GM15510 (cell line): ENCODE results near the gene ZNF8.

ENCODE experiments used
- POLR2A ChIP-seq: IDR thresholded peaks from 3 replicates; pipeline ENCODE4 v1.6.1; 2011; ENCODE audit warnings: borderline replicate concordance; ENCODE audit not compliant: insufficient read length; ENCODE audit errors: extremely low read depth

Gene ZNF8

DNA sequence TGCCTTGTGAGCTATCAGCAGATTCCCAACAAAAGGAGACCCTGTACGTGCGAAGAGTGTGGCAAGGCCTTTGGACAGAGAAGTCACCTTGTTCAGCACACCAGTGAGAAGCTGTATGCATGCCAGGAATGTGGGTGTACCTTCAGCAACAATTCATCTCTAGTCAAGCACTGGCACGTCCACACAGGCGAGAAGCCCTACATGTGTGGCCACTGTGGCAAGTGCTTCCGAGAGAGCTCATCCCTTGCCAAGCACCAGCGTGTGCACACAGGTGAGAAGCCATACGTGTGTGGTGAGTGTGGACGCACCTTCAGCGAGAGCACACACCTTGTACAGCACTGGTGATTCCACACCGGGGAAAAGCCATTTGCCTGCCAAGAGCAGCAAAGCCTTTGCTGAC is 40.5 kb downstream of the ZNF8 start:
- TF ChIP-seq POLR2A, result no peak

DNA sequence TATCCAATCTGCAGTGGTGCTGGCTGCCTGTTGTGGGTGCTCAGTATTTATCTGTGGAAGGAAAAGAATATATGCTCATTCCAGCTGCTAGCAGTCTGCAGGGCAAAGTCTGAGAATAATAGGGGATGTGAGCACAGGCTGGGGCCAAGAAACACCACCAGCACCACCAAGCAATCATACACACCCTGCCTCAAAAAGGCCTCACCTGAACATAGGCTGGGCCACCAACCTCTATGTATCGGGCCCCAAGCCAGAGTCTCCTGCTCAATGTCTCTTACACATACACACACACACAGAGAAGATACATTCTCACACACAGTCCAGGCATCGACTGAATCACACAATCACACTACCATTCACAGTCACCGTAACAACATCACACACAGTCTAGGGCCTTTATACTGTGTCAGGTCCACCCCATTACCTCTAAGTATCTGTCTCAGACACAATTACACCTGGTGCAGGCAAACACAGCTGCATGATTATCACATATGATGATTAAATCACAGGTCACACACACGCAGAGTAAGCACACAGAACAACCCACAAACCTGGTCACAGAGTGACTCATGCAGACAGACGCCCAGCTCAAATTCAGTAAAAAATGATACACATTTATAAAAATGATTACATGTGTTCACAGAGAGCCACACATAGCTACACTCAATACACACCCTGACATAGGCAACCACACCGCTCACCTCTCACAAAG is 46.7 kb downstream of the ZNF8 start:
- TF ChIP-seq POLR2A, result no peak

DNA sequence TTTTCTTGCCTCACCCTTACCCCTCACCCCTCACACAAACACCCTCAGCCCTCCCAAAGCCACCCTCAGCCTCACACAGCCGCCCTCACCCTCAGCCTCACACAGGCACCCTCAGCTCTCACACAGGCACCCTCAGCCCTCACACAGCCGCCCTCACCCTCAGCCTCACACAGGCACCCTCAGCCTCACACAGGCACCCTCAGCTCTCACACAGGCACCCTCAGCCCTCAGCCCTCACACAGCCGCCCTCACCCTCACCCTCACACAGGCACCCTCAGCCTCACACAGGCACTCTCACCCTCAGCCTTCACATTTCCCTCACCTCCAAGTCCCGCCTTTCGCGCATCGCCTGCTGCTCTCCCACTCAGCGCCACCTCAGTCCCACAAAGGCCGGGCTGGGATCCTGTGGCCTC is 47.8 kb downstream of the ZNF8 start:
- TF ChIP-seq POLR2A, result no peak

DNA sequence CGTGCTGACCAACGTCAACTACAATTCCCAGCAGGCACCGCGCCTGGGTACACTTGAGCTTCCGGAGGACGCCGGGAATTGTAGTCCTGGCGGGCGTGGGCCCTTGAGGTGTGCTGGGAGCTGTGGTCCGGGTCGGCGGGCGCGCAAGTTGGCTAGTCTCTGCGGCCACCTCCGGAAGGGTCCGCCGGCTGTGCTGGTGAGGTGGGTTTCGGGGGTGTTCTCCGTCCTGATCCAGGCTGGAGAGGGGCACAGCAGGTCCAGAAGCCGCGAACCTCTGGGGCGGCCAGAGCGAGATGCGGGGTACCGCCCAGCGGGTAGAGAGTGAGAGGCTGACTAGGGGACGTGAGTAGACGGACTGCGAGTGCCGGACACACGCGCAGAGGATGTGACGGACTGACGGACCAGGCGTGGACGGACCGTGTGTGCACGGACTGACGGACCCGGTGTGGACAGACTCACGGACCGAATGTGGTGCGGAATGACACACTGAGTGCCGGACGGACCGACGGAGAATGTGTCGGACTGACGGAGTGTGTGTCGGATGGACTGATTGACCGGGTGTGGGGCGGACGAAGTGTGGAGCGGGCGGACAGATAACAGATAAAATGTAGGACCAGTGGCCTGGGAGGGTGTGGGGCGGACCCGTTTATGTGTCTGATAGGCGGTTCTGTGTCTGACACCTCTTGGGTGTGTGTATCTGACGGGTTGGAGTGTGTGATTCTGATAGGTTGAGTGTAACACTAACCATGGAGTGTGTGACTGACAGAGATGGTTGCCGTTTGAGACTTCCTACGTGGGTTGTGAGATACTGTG is 48.4 kb downstream of the ZNF8 start, which contains the start of gene ZSCAN22:
Gene ZSCAN22, plus strand, starts transcription at position 81 of the 813 bp plus-strand sequence. CDS start 7,809 bp downstream, outside the sequence.
- peak; percentile 31 for TF ChIP-seq POLR2A

DNA sequence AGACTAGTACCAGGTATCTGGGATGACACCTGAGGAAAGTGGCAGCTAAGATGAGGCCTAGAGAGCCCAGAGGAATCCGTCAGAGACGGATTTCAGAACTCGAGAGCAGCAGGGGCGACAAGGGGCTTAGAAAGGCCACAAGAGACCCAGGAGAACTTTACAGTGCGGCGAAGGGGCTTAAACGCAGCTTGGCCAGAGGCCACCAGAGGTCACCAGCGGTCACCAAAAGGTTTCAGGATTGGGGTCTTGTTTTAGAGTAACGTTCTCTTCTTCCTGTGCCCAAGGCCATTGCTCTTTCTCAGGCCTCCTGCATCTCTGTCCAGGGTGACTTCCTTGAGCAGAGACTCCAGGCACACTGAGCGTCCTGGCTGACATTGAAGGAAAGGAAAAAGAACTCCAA is 50.2 kb downstream of the ZNF8 start:
- no peak for TF ChIP-seq POLR2A

DNA sequence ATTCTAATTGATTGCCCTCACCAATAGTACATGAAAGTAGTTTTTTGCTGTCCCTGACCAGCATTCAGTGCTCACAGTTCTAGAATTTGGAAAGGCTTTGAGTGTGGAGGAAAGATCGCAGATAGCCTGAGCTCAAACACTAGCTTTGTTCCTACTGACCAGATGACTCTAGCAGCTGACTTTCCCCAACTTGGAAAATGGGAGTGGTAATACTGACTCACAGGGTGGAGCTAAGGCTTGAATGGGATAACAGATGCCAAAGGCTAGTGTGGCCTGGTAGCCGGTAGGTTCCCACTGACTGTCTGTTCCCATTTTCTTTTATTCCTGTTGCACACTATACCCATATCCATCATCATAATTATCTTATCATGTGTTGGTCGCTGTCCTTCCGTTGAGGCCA is 51.7 kb downstream of the ZNF8 start:
- TF ChIP-seq POLR2A, result no peak

DNA sequence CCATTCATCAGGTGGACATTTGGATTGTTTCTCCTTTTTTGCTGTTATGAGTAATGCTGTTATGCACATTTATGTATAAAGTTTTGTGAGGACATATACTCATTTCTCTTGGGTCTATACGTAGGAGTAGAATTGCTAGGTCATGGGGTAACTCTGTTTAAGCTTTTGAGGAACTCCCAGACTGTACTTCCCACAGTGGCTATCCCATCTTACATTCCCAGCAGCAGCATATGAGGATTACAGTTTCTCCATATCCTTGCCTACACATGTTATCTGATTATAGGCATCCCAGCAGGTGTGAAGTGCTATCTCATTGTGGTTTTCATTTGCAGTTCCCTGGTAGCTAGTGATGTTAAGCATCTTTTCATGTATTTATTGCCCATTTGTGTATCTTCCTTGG is 53.9 kb downstream of the ZNF8 start:
- TF ChIP-seq POLR2A, result no peak

DNA sequence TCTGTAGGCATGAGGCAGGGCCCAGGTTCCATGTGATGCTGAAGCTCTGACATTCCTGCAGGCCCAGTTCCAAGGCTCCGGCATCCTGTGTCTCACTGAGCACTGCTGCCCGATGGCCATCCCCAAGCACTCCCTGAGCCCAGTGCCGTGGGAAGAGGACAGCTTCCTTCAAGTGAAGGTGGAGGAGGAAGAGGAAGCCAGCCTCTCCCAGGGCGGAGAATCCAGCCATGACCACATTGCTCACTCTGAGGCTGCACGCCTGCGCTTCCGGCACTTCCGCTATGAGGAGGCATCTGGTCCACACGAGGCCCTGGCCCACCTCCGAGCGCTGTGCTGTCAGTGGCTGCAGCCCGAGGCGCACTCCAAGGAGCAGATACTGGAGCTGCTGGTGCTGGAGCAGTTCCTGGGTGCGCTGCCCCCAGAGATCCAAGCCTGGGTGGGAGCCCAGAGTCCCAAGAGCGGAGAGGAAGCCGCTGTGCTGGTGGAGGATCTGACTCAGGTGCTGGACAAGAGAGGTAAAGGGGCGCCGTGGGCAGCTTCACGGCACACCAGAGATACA is 56.0 kb downstream of the ZNF8 start:
- TF ChIP-seq POLR2A, result no peak

DNA sequence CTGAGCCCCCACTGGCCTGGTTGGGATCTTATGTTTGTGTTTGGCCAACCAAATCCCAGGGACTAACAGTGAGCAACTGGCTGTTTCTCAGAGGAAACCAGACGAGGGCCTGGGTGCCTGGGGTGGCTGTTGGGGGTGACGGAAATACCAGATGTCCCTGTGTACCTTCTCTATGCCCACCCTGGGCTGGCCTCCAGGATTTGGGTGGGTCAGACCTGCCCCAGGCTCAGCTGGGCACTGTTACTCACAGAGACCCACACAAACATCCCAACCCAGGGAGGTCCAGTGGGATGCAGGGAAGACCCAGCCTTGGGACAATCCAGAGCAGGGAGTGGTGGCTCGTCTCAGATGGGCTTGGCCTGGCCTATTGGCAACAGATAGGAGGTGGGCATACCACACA is 56.9 kb downstream of the ZNF8 start:
- no peak for TF ChIP-seq POLR2A

DNA sequence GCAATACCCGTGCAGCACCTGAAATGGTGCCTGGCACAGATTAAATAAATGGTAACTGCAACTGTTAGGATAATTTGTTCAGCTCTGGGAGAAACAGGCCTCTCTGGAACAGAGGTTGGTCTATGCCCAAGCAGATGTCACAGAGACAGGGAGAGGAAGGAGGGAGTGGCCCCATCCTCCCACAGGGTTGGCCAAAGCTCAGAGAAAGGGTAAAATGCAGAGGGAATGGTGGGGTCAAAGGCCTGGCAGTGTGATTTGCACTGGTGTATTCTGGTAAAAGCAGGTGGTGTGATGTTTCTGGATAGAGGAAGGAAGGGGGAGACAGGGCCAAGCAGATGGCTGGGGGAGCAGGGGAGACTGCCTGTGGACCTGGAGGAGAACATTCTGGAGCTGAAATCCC is 57.5 kb downstream of the ZNF8 start:
- TF ChIP-seq POLR2A, result no peak

DNA sequence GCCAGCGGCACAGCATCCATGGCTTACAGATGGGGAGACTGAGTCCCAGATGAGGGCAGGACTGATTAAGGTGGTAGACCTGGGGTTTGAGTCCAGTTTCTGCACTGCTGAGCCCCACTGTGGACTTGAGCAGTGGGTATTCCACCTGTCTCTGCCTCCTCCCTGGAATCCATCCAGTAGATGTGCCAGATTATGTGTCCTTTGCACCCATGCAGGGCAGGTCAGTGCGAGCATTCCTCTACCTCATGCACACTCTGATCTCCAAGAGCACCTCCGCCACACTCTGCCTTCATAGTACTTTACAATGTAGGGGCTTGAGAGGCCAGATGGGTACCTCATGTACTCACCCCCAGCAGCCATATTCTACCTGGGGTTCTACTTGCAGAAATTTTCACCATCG is 58.1 kb downstream of the ZNF8 start:
- TF ChIP-seq POLR2A, result no peak

DNA sequence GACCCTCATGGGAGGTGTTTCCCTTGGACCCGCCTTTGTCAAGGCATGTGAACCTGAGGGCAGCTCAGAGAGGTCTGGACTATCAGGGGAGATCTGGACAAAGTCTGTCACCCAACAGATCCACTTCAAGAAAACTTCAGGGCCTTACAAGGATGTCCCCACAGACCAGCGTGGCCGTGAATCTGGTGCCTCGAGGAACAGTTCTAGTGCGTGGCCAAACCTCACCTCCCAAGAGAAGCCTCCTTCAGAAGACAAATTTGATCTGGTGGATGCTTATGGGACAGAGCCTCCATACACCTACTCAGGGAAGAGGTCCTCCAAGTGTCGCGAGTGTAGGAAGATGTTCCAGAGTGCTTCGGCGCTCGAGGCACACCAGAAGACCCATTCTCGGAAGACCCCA is 59.6 kb downstream of the ZNF8 start:
- TF ChIP-seq POLR2A, result no peak

DNA sequence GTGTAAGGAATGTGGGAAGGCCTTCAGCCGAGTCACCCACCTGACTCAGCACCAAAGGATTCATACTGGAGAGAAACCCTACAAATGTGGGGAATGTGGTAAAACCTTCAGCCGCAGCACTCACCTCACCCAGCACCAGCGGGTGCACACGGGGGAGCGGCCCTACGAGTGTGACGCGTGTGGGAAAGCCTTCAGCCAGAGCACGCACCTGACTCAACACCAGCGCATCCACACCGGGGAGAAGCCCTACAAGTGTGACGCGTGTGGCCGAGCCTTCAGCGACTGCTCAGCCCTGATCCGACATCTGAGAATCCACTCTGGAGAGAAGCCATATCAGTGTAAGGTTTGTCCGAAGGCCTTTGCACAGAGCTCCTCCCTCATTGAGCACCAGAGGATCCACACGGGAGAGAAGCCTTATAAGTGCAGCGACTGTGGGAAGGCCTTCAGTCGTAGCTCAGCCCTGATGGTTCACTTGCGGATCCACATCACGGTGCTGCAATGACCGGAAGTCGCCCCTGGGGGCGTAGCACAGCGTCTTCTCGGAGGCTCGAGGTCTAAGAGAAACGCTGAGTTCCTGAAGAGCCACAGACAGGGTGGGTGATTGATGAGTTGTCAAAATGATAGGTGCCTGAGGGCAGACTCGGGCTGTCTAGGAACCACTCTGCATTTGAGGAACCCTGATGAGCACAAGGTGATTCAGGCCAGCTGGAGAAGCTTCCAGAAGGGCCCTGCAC is 60.2 kb downstream of the ZNF8 start:
- no peak for TF ChIP-seq POLR2A

DNA sequence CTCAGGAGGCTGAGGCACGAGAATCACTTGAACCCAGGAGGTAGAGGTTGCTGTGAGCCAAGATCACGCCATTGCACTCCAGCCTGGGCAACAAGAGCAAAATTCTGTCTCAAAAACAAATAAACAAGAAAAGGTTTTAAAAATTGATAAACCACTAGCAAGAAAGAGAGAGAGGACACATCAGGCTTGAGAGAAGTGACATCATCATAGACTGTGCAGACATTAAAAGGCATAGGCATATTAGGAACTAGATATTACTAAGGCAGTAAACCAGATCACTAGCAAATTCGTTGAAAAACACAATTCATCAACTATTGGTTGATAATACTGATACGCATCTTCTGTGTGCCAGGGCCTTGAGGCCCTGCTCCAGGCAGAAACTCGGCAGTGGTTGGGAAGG is 66.8 kb downstream of the ZNF8 start:
- TF ChIP-seq POLR2A, result no peak

DNA sequence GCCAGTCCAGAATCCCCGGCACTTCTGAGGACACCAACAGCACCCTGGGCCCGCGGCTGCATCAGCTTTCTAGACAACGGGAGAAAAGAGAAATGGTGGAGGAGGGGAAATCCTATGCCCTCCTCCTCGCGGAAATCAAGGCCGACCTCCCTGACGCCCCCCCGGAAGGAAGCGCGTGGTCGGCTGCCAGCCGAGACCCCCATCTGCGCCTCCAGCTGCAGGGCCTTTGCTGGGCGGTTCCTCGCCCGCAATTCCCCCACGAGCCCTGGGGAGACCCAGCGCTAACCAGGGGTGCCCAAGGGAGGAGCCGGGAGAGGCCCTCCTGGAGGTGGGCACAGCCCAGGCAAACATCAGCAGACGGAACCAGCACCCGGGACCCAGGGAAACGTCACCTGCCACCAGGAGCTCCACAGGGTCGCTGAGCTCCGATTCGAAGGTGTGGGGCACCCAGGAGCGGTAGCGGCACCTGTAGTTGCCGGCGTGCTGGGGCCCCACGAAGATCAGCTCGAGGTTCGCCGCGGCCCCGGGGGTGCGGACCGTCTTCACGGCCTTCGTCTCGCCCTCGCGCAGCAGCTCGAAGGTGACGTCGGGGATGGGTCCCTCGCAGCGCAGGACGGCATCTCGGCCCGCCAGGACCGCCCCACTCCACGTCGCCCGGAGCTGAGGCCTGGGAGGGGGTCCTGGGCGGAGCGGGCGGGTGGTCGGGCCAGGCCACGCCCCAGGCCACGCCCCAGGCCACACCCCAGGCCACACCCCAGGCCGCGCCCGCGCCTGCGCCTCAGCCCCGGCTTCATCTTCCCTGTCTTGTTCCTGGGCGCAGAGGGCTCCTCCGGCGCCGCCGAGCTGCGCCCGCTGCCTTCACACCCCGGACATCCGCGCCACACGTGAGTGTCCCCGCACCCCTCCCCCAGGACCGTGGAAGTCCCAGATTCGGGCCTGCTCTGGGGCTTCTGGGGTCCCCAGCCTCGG is 68.5 kb downstream of the ZNF8 start:
- TF ChIP-seq POLR2A, result peak; percentile 89

DNA sequence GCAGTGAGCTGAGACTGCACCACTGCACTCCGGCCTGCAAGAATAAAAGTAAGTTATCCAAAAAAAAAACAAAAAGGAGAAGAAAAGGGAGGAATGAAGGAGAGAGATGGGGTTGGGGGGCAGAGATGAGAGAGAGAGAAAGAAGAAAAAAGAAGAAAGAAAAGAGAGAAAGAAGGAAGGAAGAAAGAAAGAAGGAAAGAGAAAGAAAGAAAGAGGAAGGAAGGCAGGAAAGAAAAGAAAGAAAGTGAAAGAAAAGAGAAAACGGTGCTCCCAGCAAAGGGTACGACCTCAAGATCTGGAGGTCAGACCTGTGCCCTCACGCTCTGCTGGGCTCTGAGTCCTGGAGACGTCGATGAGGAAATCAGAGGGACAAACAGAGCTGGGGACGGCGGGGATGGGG is 70.8 kb downstream of the ZNF8 start:
- TF ChIP-seq POLR2A, result no peak
